ENCODE results near the gene ULBP1. TPM values are rescaled to one million over a fixed set of nuclear protein-coding genes. Genes with fewer than 3 reads are reported as not detected.
"Not testable (repeated sequence)": the region's sequence is repeated elsewhere in the genome, so short reads cannot be mapped to it uniquely, and the experiment has no call there.

Gene ULBP1
- total RNA-seq, 1 experiment from 2014 or later: 0.28 TPM

GRCh38 chr6:149925253-149925973 is 38.3 kb upstream of the ULBP1 start:
- Histone ChIP-seq H3K4me3 (ENCODE audit: insufficient read depth, low read depth, low read length) (peak overlapping the region; percentile 43), H3K27me3 (ENCODE audit: control insufficient read depth, insufficient read depth, low read length) (peaks cover 62% of the 10 kb centered on the region), H3K36me3 (replicated peaks; ENCODE audit: control insufficient read depth, insufficient read depth, low read length) (no peaks in the 10 kb centered on the region)
- peak; percentile 58 for DNase-seq

GRCh38 chr6:149925974-149926777 is 37.6 kb upstream of the ULBP1 start:
- Histone ChIP-seq H3K27me3 (ENCODE audit: control insufficient read depth, insufficient read depth, low read length) (peaks cover 56% of the 10 kb centered on the region), H3K36me3 (replicated peaks; ENCODE audit: control insufficient read depth, insufficient read depth, low read length) (no peaks in the 10 kb centered on the region), H3K4me3 (ENCODE audit: insufficient read depth, low read depth, low read length) (peak overlapping the region; percentile 43)
- peak; percentile 82 for DNase-seq

- not testable (repeated sequence) for DNase-seq; H3K36me3 ChIP-seq (replicated peaks; ENCODE audit: control insufficient read depth, insufficient read depth, low read length); H3K4me3 ChIP-seq (ENCODE audit: insufficient read depth, low read depth, low read length)
- H3K27me3 ChIP-seq (ENCODE audit: control insufficient read depth, insufficient read depth, low read length): peaks cover 51% of the 10 kb centered on the region
Measured at GRCh38 chr6:149927025-149927424, 36.7 kb upstream of the ULBP1 start.

- Histone ChIP-seq H3K36me3 (replicated peaks; ENCODE audit: control insufficient read depth, insufficient read depth, low read length) (no peaks in the 10 kb centered on the region), H3K4me3 (ENCODE audit: insufficient read depth, low read depth, low read length) (no peak overlapping the region), H3K27me3 (ENCODE audit: control insufficient read depth, insufficient read depth, low read length) (peaks cover 33% of the 10 kb centered on the region)
- peak; percentile 69 for DNase-seq
Measured at GRCh38 chr6:149929422-149929821, 34.3 kb upstream of the ULBP1 start.

GRCh38 chr6:149931501-149931900 is 32.2 kb upstream of the ULBP1 start:
- peaks cover 34% of the 10 kb centered on the region for H3K27me3 ChIP-seq (ENCODE audit: control insufficient read depth, insufficient read depth, low read length)
- H3K36me3 ChIP-seq (replicated peaks; ENCODE audit: control insufficient read depth, insufficient read depth, low read length): no peaks in the 10 kb centered on the region

GRCh38 chr6:149933036-149933435 is 30.7 kb upstream of the ULBP1 start:
- Histone ChIP-seq H3K36me3 (replicated peaks; ENCODE audit: control insufficient read depth, insufficient read depth, low read length) (no peaks in the 10 kb centered on the region), H3K27me3 (ENCODE audit: control insufficient read depth, insufficient read depth, low read length) (peaks cover 44% of the 10 kb centered on the region), H3K4me3 (ENCODE audit: insufficient read depth, low read depth, low read length) (no peak overlapping the region)
- DNase-seq: no peak

More at GRCh38 chr6:149931501-149931900, 32.2 kb upstream of the ULBP1 start:
- no peak for DNase-seq
- no peak overlapping the region for H3K4me3 ChIP-seq (ENCODE audit: insufficient read depth, low read depth, low read length)

DNA sequence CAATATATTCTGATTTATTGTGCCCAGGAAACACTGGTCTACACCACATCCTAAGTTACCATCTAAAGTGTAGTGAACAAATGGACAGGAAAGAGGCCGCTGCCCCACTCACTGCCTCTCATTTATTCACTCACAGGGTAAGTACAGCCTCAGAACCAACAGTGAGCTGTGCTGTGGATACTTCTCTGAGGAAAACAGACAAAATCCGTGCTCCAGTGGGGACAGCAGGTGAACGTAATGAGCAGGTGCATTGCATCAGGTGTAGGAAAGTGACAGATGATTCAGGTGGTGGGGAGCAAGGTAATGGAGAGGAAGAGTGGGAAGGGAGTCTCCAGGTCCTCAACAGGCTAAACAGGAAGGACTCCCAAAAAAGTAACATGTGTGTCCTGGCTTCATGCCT is 30.3 kb upstream of the ULBP1 start:
- Histone ChIP-seq H3K4me3 (ENCODE audit: insufficient read depth, low read depth, low read length) (no peak overlapping the region), H3K27me3 (ENCODE audit: control insufficient read depth, insufficient read depth, low read length) (peaks cover 48% of the 10 kb centered on the region), H3K36me3 (replicated peaks; ENCODE audit: control insufficient read depth, insufficient read depth, low read length) (no peaks in the 10 kb centered on the region)
- DNase-seq: no peak

DNA sequence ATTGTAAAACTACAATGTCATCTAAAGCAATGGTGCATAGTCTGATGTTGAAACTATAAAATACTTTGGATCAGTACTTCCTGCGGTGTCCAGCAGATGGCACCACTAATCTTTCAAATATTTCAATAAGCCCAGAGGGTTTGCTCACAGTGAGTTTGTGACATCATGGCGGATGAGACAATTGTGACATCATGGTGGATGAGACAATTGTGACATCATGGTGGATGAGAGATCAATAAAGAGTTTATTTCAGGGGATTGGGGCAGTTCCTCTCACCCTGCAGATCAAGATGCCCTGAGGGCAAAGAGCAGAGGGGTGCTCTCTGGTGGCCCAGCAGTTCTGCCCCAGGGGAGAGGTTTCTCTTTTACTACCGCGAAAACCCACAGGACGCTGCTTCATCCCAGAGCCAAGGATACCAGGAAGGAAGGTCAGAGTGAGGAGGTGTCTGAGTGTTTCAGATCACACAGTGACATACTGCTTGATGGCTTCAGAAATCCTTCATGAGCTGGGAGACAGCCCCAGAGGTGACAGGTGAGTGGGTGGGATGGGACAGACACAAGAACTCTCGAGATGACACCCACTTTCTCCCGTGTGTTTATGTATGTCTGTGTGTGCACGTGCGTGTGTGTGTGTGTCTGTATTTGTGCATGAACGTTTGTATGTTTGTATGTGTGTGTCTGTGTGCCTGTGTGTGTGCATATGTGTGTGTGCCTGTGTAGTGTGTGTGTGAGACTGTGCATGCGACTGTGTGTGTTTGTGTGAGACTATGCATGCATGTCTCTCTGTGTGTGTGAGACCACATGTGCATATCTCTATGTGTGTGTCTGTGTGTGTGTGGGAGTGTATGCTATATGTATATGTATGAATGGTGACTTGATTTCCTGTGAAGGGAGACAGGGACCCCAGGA is 29.2 kb upstream of the ULBP1 start:
- DNase-seq: no peak
- H3K36me3 ChIP-seq (replicated peaks; ENCODE audit: control insufficient read depth, insufficient read depth, low read length): no peaks in the 10 kb centered on the region
- H3K4me3 ChIP-seq (ENCODE audit: insufficient read depth, low read depth, low read length): no peak overlapping the region
- H3K27me3 ChIP-seq (ENCODE audit: control insufficient read depth, insufficient read depth, low read length): peaks cover 56% of the 10 kb centered on the region

GRCh38 chr6:149935246-149935645 is 28.5 kb upstream of the ULBP1 start:
- no peak for DNase-seq
- no peak overlapping the region for H3K4me3 ChIP-seq (ENCODE audit: insufficient read depth, low read depth, low read length)
- H3K36me3 ChIP-seq (replicated peaks; ENCODE audit: control insufficient read depth, insufficient read depth, low read length): no peaks in the 10 kb centered on the region
- peaks cover 64% of the 10 kb centered on the region for H3K27me3 ChIP-seq (ENCODE audit: control insufficient read depth, insufficient read depth, low read length)

DNA sequence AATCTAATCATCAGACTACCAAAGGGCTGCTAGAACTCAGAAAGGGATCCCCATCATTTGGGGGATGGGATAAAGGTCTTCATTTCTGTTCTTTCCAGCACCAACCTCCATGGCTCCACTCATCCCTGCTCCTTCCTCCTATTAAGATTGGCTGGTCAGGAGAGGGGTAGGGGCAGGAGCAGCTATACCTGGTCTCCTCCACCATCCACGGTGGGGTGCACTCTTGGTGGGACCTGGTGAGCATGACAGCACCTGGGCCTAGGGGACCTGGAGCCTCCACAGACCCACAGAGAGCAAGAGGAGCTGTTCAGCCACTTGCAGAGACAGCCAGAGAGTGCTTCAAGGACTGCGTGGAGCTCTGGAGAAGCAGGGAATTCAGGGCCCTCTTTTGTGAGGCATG is 28.1 kb upstream of the ULBP1 start:
- Histone ChIP-seq H3K36me3 (replicated peaks; ENCODE audit: control insufficient read depth, insufficient read depth, low read length) (no peaks in the 10 kb centered on the region), H3K4me3 (ENCODE audit: insufficient read depth, low read depth, low read length) (no peak overlapping the region), H3K27me3 (ENCODE audit: control insufficient read depth, insufficient read depth, low read length) (peaks cover 68% of the 10 kb centered on the region)
- no peak for DNase-seq

DNA sequence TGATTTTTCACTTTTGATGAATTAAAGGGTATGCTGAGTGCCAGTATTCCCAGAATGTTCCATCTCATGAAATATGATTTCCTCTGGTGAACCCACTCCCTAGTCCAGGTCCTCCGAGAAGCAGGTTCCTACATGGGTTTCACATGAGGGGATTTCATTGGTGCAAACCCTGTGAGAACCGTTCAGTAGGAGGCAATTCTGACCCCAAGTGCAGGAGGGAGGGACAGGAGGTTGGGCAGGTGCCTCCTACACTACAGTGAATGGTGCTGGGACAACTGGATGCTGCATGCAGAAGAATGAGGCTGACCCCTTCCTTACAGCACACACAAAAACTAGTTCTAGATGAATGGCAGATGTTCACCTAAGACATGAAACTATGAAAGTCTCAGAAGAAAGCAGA is 27.0 kb upstream of the ULBP1 start:
- H3K4me3 ChIP-seq (ENCODE audit: insufficient read depth, low read depth, low read length): no peak overlapping the region
- no peaks in the 10 kb centered on the region for H3K36me3 ChIP-seq (replicated peaks; ENCODE audit: control insufficient read depth, insufficient read depth, low read length)
- H3K27me3 ChIP-seq (ENCODE audit: control insufficient read depth, insufficient read depth, low read length): peaks cover 76% of the 10 kb centered on the region
- DNase-seq: no peak

DNA sequence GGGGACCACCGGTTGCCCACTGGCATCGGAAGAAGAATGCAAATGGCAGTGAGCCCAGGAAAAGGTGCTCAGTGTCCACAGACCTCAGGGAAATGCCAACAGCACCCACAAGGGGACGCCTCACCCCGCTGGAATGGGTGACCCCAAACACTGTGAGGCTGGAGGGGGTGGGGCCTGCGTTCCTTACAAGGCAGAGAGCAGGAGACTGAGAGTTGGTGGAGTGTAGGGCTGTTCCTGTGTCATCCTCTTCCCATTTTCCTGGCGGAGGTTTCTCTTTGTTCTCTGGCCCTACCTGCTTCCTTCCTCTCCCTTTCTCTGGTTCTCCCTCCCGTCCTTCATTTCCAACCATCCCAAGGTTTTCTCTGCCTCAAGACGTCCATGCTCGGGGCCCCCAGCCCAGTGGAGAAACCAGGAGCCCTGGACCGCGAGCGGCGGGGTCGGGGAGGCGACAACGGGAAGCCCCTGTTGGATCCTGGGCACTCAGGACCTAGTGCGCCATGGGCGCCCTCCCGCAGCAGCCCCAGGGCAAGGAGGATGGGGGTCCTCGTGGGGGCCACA is 25.7 kb upstream of the ULBP1 start:
- Histone ChIP-seq H3K4me3 (ENCODE audit: insufficient read depth, low read depth, low read length) (peak overlapping the region; percentile 17; the same call in 1 of the 2 replicates), H3K27me3 (ENCODE audit: control insufficient read depth, insufficient read depth, low read length) (peaks cover 88% of the 10 kb centered on the region)
- not testable (repeated sequence) for H3K36me3 ChIP-seq (replicated peaks; ENCODE audit: control insufficient read depth, insufficient read depth, low read length); DNase-seq

- Histone ChIP-seq H3K27me3 (ENCODE audit: control insufficient read depth, insufficient read depth, low read length) (peaks cover 92% of the 10 kb centered on the region), H3K4me3 (ENCODE audit: insufficient read depth, low read depth, low read length) (peak overlapping the region; percentile 17; the same call in 1 of the 2 replicates), H3K36me3 (replicated peaks; ENCODE audit: control insufficient read depth, insufficient read depth, low read length) (no peaks in the 10 kb centered on the region)
- peak; percentile 61 for DNase-seq
Measured at GRCh38 chr6:149938571-149939355, 25.0 kb upstream of the ULBP1 start.

DNA sequence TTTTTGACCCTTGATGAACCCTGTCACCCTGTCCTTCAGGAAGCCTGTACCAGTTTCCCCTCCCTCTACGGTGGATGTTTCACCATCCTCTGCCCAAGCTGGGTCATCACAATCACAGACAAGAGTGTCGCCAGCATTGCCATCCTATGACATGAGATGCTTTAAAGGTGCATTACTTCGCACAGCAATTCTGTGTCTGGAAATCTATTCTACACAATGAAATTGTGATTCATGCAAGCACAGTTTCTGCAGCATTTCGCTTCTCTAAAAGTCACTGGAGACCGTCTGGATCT is 24.4 kb upstream of the ULBP1 start:
- H3K4me3 ChIP-seq (ENCODE audit: insufficient read depth, low read depth, low read length): no peak overlapping the region
- no peaks in the 10 kb centered on the region for H3K36me3 ChIP-seq (replicated peaks; ENCODE audit: control insufficient read depth, insufficient read depth, low read length)
- H3K27me3 ChIP-seq (ENCODE audit: control insufficient read depth, insufficient read depth, low read length): peaks cover 94% of the 10 kb centered on the region
- DNase-seq: no peak

Data from H7 (cell line).